ENCODE results near the gene ZNF784. TPM values are rescaled to one million over a fixed set of nuclear protein-coding genes. Genes with fewer than 3 reads are reported as not detected.

Gene ZNF784
- total and polyA plus RNA-seq, 12 donors = 3.5 to 16.3 (median 9.5) TPM

- WGBS, 4 donors = 88 to 95% (median 91%) methylated on average over 4 of the region's 4 CpGs
- intact Hi-C loops (cut with DNase I) = no loop called here
- no peak for DNase-seq
- H3K27me3 ChIP-seq = no peaks in the 10 kb centered on the region
- H3K4me1 ChIP-seq (replicated peaks in 1 of 2) = peaks cover 17 to 21% of the 10 kb centered on the region in 2 donors
- H3K27ac ChIP-seq = no peak overlapping the region
- H3K4me3 ChIP-seq = no peak overlapping the region
- H3K36me3 ChIP-seq (replicated peaks in 1 of 2) = peaks cover 0 to 15% of the 10 kb centered on the region in 2 donors
- TF ChIP-seq POLR2A (IDR thresholded peaks at IDR 0.05) = no peak
- TF ChIP-seq CTCF (IDR thresholded peaks at IDR 0.05) = no peak
- no peaks in the 10 kb centered on the region for H3K9me3 ChIP-seq (replicated peaks in 1 of 3)
These were observed 25.8 kb upstream of the ZNF784 start for GRCh38 chr19:55650126-55650557.

- Histone ChIP-seq H3K27me3 (no peaks in the 10 kb centered on the region), H3K27ac (peak overlapping the region in 3 of 5 donors; percentile 71 to 86 (median 83)), H3K4me1 (replicated peaks in 1 of 2) (peaks cover 17 to 23% of the 10 kb centered on the region in 2 donors), H3K4me3 (peak overlapping the region in 1 of 4 donors; percentile 85), H3K36me3 (replicated peaks in 1 of 2) (peaks cover 0 to 22% of the 10 kb centered on the region in 2 donors), H3K9me3 (replicated peaks in 1 of 3) (no peaks in the 10 kb centered on the region)
- 77 to 86% (median 83%) methylated on average over 5 to 17 of the region's 17 CpGs for WGBS, 4 donors
- TF ChIP-seq POLR2A (IDR thresholded peaks at IDR 0.05) (no peak), CTCF (IDR thresholded peaks at IDR 0.05) (no peak)
- no peak for DNase-seq
- intact Hi-C loops (cut with DNase I) = no loop called here
These were observed 25.1 kb upstream of the ZNF784 start for GRCh38 chr19:55649268-55650125.

- DNase-seq = peak in 2 of 7 donors; percentile 24 to 57
- peak overlapping the region in 4 of 5 donors; percentile 49 to 86 (median 77) for H3K27ac ChIP-seq
These were observed 24.4 kb upstream of the ZNF784 start for GRCh38 chr19:55648585-55649267.

More at GRCh38 chr19:55648585-55649267, 24.4 kb upstream of the ZNF784 start:
- H3K9me3 ChIP-seq (replicated peaks in 1 of 3) = no peaks in the 10 kb centered on the region
- 18 to 30% (median 24%) methylated on average over 4 to 25 of the region's 25 CpGs for WGBS, 4 donors
- peak overlapping the region in 2 of 4 donors; percentile 85 to 95 for H3K4me3 ChIP-seq
- peaks cover 0 to 22% of the 10 kb centered on the region in 2 donors for H3K36me3 ChIP-seq (replicated peaks in 1 of 2)
- H3K27me3 ChIP-seq = no peaks in the 10 kb centered on the region
- H3K4me1 ChIP-seq (replicated peaks in 1 of 2) = peaks cover 22 to 30% of the 10 kb centered on the region in 2 donors
- TF ChIP-seq CTCF (IDR thresholded peaks at IDR 0.05) = no peak
- no peak for TF ChIP-seq POLR2A (IDR thresholded peaks at IDR 0.05)
- intact Hi-C loops (cut with DNase I) = no loop called here
